ENCODE measurements around the gene CHODL.

DNA sequence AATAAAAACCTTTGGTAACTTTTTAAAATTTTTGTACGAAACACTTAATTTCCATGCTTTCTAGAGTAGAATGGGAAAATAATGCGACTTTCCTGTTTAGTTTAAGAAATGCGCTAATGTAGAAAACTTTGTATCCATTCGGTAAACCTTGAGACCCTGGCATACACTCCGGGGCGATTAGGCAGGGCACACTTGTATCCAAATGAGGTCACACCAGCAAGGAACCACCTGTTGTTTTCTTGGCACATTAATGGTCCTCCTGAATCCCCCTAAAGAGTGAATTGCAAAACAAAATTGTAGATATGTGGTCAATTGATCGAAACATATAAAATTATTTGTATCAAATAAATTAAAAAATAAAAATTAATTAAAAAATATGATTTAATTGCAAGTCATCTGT, 25.2 kb downstream of the CHODL start:
- no peak for TF ChIP-seq POLR2A (IDR thresholded peaks at IDR 0.05)
- TF ChIP-seq, protein P1, sequence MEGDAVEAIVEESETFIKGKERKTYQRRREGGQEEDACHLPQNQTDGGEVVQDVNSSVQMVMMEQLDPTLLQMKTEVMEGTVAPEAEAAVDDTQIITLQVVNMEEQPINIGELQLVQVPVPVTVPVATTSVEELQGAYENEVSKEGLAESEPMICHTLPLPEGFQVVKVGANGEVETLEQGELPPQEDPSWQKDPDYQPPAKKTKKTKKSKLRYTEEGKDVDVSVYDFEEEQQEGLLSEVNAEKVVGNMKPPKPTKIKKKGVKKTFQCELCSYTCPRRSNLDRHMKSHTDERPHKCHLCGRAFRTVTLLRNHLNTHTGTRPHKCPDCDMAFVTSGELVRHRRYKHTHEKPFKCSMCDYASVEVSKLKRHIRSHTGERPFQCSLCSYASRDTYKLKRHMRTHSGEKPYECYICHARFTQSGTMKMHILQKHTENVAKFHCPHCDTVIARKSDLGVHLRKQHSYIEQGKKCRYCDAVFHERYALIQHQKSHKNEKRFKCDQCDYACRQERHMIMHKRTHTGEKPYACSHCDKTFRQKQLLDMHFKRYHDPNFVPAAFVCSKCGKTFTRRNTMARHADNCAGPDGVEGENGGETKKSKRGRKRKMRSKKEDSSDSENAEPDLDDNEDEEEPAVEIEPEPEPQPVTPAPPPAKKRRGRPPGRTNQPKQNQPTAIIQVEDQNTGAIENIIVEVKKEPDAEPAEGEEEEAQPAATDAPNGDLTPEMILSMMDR (IDR thresholded peaks at IDR 0.05), result no peak
